Measurements from ENCODE around the gene SLC2A14. TPM values are rescaled to one million over a fixed set of nuclear protein-coding genes. Genes with fewer than 3 reads are reported as not detected.

The SLC2A14 gene
- total RNA-seq, 1 donor = under 0.01 TPM

DNA sequence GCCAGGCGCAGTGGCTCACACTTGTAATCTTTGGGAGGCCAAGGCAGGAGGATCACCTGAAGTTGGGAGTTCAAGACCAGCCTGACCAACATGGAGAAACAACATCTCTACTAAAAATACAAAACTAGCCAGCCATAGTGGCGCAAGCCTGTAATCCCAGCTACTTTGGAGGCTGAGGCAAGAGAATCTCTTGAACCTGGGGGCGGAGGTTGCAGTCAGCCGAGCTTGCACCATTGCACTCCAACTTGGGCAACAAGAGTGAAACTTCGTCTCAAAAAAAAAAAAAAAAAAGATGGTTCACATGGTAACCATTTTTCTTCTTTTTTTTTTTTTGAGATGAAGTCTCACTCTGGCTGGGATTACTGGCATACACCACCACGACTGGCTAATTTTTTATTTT is 35.3 kb downstream of the SLC2A14 start:
- DNase-seq (ENCODE audit: insufficient read length, low spot score, missing footprints) = no peak
- Histone ChIP-seq H3K4me1 (ENCODE audit: insufficient read depth, low read length) (no peaks in the 10 kb centered on the region), H2AFZ (ENCODE audit: low read length) (no peak overlapping the region), H3K27me3 (ENCODE audit: insufficient read depth, low read length) (no peaks in the 10 kb centered on the region), H3K79me2 (ENCODE audit: insufficient read depth, low read length) (no peaks in the 10 kb centered on the region), H3K9me3 (ENCODE audit: low read depth, low read length) (no peaks in the 10 kb centered on the region), H4K20me1 (ENCODE audit: insufficient read depth, low read length) (no peaks in the 10 kb centered on the region), H3K36me3 (ENCODE audit: insufficient read depth, low read length) (no peaks in the 10 kb centered on the region), H3K4me2 (ENCODE audit: insufficient read depth, low read length) (no peak overlapping the region), H3K27ac (ENCODE audit: low read depth, low read length) (no peak overlapping the region), H3K4me3 (ENCODE audit: insufficient read depth, low read length) (no peak overlapping the region)
- TF ChIP-seq, protein P1, sequence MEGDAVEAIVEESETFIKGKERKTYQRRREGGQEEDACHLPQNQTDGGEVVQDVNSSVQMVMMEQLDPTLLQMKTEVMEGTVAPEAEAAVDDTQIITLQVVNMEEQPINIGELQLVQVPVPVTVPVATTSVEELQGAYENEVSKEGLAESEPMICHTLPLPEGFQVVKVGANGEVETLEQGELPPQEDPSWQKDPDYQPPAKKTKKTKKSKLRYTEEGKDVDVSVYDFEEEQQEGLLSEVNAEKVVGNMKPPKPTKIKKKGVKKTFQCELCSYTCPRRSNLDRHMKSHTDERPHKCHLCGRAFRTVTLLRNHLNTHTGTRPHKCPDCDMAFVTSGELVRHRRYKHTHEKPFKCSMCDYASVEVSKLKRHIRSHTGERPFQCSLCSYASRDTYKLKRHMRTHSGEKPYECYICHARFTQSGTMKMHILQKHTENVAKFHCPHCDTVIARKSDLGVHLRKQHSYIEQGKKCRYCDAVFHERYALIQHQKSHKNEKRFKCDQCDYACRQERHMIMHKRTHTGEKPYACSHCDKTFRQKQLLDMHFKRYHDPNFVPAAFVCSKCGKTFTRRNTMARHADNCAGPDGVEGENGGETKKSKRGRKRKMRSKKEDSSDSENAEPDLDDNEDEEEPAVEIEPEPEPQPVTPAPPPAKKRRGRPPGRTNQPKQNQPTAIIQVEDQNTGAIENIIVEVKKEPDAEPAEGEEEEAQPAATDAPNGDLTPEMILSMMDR (IDR thresholded peaks at IDR 0.05; ENCODE audit: extremely low read depth, low read depth, low read length) = no peak

DNA sequence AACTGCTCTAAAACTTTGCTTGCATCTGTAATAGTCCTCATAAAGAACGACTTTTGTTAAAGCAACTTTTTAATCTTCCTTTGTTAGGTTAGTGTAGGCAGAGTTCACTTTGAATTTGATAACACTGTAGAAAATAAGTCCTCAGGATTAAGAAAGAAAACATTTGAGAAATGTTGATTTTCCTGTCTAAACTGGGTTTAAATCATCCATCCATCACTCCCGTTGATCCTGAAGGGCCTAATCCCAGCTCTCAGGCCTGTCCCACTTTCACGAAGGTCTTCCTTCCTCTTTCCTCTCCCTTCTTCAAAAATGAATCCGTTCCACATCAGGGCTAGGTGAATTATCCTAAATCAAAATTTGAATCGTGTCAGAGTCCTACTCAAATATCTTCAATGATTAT is 36.9 kb downstream of the SLC2A14 start:
- no peak overlapping the region for H3K4me2 ChIP-seq (ENCODE audit: insufficient read depth, low read length)
- no peak overlapping the region for H2AFZ ChIP-seq (ENCODE audit: low read length)
- TF ChIP-seq, protein P1 (IDR thresholded peaks at IDR 0.05; ENCODE audit: extremely low read depth, low read depth, low read length) = no peak
- no peak for DNase-seq (ENCODE audit: insufficient read length, low spot score, missing footprints)
- H3K79me2 ChIP-seq (ENCODE audit: insufficient read depth, low read length) = no peaks in the 10 kb centered on the region
- no peaks in the 10 kb centered on the region for H3K27me3 ChIP-seq (ENCODE audit: insufficient read depth, low read length)
- no peaks in the 10 kb centered on the region for H3K36me3 ChIP-seq (ENCODE audit: insufficient read depth, low read length)
- H3K27ac ChIP-seq (ENCODE audit: low read depth, low read length) = no peak overlapping the region
- no peaks in the 10 kb centered on the region for H3K4me1 ChIP-seq (ENCODE audit: insufficient read depth, low read length)
- no peaks in the 10 kb centered on the region for H3K9me3 ChIP-seq (ENCODE audit: low read depth, low read length)
- no peak overlapping the region for H3K4me3 ChIP-seq (ENCODE audit: insufficient read depth, low read length)
- no peaks in the 10 kb centered on the region for H4K20me1 ChIP-seq (ENCODE audit: insufficient read depth, low read length)

DNA sequence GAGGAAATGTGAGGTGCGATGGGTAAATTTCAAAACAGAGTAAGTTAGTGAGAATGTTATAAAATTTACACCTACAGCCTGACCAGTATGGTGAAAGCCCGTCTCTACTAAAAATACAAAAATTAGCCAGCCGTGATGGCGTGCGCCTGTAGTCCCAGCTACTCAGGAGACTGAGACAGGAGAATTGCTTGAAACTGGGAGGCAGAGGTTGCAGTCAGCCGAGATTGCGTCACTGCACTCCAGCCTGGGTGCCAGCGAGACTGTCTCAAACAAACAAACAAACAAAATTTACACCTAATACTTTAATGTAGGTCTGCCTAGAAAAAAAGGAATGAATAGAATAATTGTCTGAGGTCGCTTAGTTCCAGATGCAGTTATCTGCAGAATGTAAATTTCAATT is 37.6 kb downstream of the SLC2A14 start:
- TF ChIP-seq, protein P1 (IDR thresholded peaks at IDR 0.05; ENCODE audit: extremely low read depth, low read depth, low read length) = no peak
- Histone ChIP-seq H3K27me3 (ENCODE audit: insufficient read depth, low read length) (no peaks in the 10 kb centered on the region), H3K9me3 (ENCODE audit: low read depth, low read length) (no peaks in the 10 kb centered on the region), H4K20me1 (ENCODE audit: insufficient read depth, low read length) (no peaks in the 10 kb centered on the region), H2AFZ (ENCODE audit: low read length) (no peak overlapping the region), H3K4me3 (ENCODE audit: insufficient read depth, low read length) (no peak overlapping the region), H3K79me2 (ENCODE audit: insufficient read depth, low read length) (no peaks in the 10 kb centered on the region), H3K36me3 (ENCODE audit: insufficient read depth, low read length) (no peaks in the 10 kb centered on the region), H3K27ac (ENCODE audit: low read depth, low read length) (no peak overlapping the region), H3K4me1 (ENCODE audit: insufficient read depth, low read length) (no peaks in the 10 kb centered on the region), H3K4me2 (ENCODE audit: insufficient read depth, low read length) (no peak overlapping the region)
- DNase-seq (ENCODE audit: insufficient read length, low spot score, missing footprints) = no peak

DNA sequence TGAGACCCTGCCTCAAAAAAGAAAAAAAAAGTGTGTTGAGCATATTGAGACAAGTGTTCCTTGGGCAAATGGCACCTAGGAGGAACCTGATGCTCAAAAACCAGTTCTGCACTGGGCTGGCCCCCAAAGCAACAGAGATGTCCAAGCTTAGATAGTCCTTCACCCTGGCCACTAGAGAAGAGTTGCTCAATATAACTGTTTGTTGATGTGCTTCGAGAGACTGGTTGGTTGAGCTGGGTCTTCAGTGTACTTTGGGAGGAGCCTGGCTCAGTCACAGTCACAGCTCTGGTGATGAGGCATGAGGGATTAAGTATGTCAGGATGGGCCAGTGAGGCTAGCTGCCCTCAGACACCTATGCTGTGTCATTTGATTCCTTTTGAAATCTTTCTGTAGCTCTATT is 38.0 kb downstream of the SLC2A14 start:
- H3K27me3 ChIP-seq (ENCODE audit: insufficient read depth, low read length) = no peaks in the 10 kb centered on the region
- H3K36me3 ChIP-seq (ENCODE audit: insufficient read depth, low read length) = no peaks in the 10 kb centered on the region
- H2AFZ ChIP-seq (ENCODE audit: low read length) = no peak overlapping the region
- no peak overlapping the region for H3K27ac ChIP-seq (ENCODE audit: low read depth, low read length)
- H3K79me2 ChIP-seq (ENCODE audit: insufficient read depth, low read length) = no peaks in the 10 kb centered on the region
- H3K9me3 ChIP-seq (ENCODE audit: low read depth, low read length) = no peaks in the 10 kb centered on the region
- no peak for DNase-seq (ENCODE audit: insufficient read length, low spot score, missing footprints)
- no peaks in the 10 kb centered on the region for H3K4me1 ChIP-seq (ENCODE audit: insufficient read depth, low read length)
- no peak overlapping the region for H3K4me2 ChIP-seq (ENCODE audit: insufficient read depth, low read length)
- no peak overlapping the region for H3K4me3 ChIP-seq (ENCODE audit: insufficient read depth, low read length)
- TF ChIP-seq, protein P1 (IDR thresholded peaks at IDR 0.05; ENCODE audit: extremely low read depth, low read depth, low read length) = no peak
- H4K20me1 ChIP-seq (ENCODE audit: insufficient read depth, low read length) = no peaks in the 10 kb centered on the region

Data from osteoblast (primary cell).